H7 (cell line): Measurements from ENCODE around the gene LGALS4. TPM values are rescaled to one million over a fixed set of nuclear protein-coding genes. Genes with fewer than 3 reads are reported as not detected.

Source experiments
- DNase-seq: peaks from one replicate; pipeline ENCODE4 v3.0.0; 2012
- H3K27me3 ChIP-seq: 2 replicates; pipeline ENCODE4 v1.6.0; 2011; ENCODE audit warnings: mild to moderate bottlenecking, low read length; ENCODE audit not compliant: control insufficient read depth, insufficient read depth
- H3K36me3 ChIP-seq: replicated peaks from 2 replicates; pipeline ENCODE4 v1.5.1; 2011; ENCODE audit warnings: low read length; ENCODE audit not compliant: control insufficient read depth, insufficient read depth
- H3K4me3 ChIP-seq: 2 replicates; pipeline ENCODE4 v1.5.1; 2011; ENCODE audit warnings: low read depth, mild to moderate bottlenecking, control low read depth, low read length, moderate library complexity; ENCODE audit not compliant: insufficient read depth
- total RNA-seq: library from RNA; depleted of rRNA; stranded (reverse); fragments of >200 nt; shearing (Covaris generic); gene quantifications from 2 replicates; pipeline ENCODE4 v1.2.3, GENCODE V29; 2014

The LGALS4 gene
- total RNA-seq, 1 experiment from 2014 or later, result not detected

GRCh38 chr19:38848299-38849146 lies 35.8 kb upstream of the LGALS4 start:
- Histone ChIP-seq H3K27me3 (no peaks in the 10 kb centered on the region), H3K36me3 (peaks cover 42% of the 10 kb centered on the region), H3K4me3 (peak overlapping the region; percentile 75)
- peak; percentile 24 for DNase-seq

- H3K36me3 ChIP-seq, result peaks cover 63% of the 10 kb centered on the region
Measured at GRCh38 chr19:38846097-38846496, 33.4 kb upstream of the LGALS4 start.

GRCh38 chr19:38845374-38846024 lies 32.8 kb upstream of the LGALS4 start:
- H3K36me3 ChIP-seq, result peaks cover 69% of the 10 kb centered on the region
- peak; percentile 10 for DNase-seq

More at GRCh38 chr19:38846097-38846496, 33.4 kb upstream of the LGALS4 start:
- no peaks in the 10 kb centered on the region for H3K27me3 ChIP-seq
- peak; percentile 8 for DNase-seq
- H3K4me3 ChIP-seq, result no peak overlapping the region

GRCh38 chr19:38844093-38844686 lies 31.4 kb upstream of the LGALS4 start:
- Histone ChIP-seq H3K27me3 (no peaks in the 10 kb centered on the region), H3K36me3 (peaks cover 78% of the 10 kb centered on the region), H3K4me3 (no peak overlapping the region)
- peak; percentile 4 for DNase-seq

More at GRCh38 chr19:38845374-38846024, 32.8 kb upstream of the LGALS4 start:
- no peaks in the 10 kb centered on the region for H3K27me3 ChIP-seq
- no peak overlapping the region for H3K4me3 ChIP-seq

GRCh38 chr19:38843175-38843758 lies 30.5 kb upstream of the LGALS4 start:
- Histone ChIP-seq H3K4me3 (no peak overlapping the region), H3K27me3 (no peaks in the 10 kb centered on the region), H3K36me3 (peaks cover 86% of the 10 kb centered on the region)
- peak; percentile 20 for DNase-seq

GRCh38 chr19:38842439-38843174 lies 29.9 kb upstream of the LGALS4 start:
- Histone ChIP-seq H3K4me3 (no peak overlapping the region), H3K27me3 (no peaks in the 10 kb centered on the region), H3K36me3 (peaks cover 90% of the 10 kb centered on the region)
- DNase-seq, result peak; percentile 38

- Histone ChIP-seq H3K4me3 (no peak overlapping the region), H3K36me3 (peaks cover 90% of the 10 kb centered on the region), H3K27me3 (no peaks in the 10 kb centered on the region)
- peak; percentile 17 for DNase-seq
Measured at GRCh38 chr19:38841787-38842438, 29.2 kb upstream of the LGALS4 start.

- DNase-seq, result peak; percentile 6
- Histone ChIP-seq H3K36me3 (peaks cover 90% of the 10 kb centered on the region), H3K27me3 (no peaks in the 10 kb centered on the region), H3K4me3 (no peak overlapping the region)
Measured at GRCh38 chr19:38841180-38841766, 28.5 kb upstream of the LGALS4 start.

- Histone ChIP-seq H3K4me3 (no peak overlapping the region), H3K27me3 (no peaks in the 10 kb centered on the region), H3K36me3 (peaks cover 87% of the 10 kb centered on the region)
- peak; percentile 28 for DNase-seq
Measured at GRCh38 chr19:38840583-38840968, 27.8 kb upstream of the LGALS4 start.

GRCh38 chr19:38839816-38840582 lies 27.3 kb upstream of the LGALS4 start:
- Histone ChIP-seq H3K27me3 (no peaks in the 10 kb centered on the region), H3K4me3 (no peak overlapping the region), H3K36me3 (peaks cover 83% of the 10 kb centered on the region)
- peak; percentile 42 for DNase-seq

- Histone ChIP-seq H3K36me3 (peaks cover 76% of the 10 kb centered on the region), H3K4me3 (no peak overlapping the region), H3K27me3 (no peaks in the 10 kb centered on the region)
- peak; percentile 15 for DNase-seq
Measured at GRCh38 chr19:38838986-38839761, 26.4 kb upstream of the LGALS4 start.

GRCh38 chr19:38838208-38838985 lies 25.7 kb upstream of the LGALS4 start:
- peak; percentile 16 for DNase-seq
- peaks cover 68% of the 10 kb centered on the region for H3K36me3 ChIP-seq
- no peaks in the 10 kb centered on the region for H3K27me3 ChIP-seq
- H3K4me3 ChIP-seq, result no peak overlapping the region
